Activated CD4-positive, CD25-positive, alpha-beta regulatory T cell treated with anti-CD3 and anti-CD28 coated beads, Interleukin-2, amount 50 U/mL, for 72 hours (primary cell): ENCODE results near the gene ERCC2.
"Not testable (repeated sequence)": the region's sequence is repeated elsewhere in the genome, so short reads cannot be mapped to it uniquely, and the experiment has no call there.

Experiments
- DNase-seq: peaks from one replicate; pipeline ENCODE4 v3.0.0; 2021

ERCC2 gene

DNA sequence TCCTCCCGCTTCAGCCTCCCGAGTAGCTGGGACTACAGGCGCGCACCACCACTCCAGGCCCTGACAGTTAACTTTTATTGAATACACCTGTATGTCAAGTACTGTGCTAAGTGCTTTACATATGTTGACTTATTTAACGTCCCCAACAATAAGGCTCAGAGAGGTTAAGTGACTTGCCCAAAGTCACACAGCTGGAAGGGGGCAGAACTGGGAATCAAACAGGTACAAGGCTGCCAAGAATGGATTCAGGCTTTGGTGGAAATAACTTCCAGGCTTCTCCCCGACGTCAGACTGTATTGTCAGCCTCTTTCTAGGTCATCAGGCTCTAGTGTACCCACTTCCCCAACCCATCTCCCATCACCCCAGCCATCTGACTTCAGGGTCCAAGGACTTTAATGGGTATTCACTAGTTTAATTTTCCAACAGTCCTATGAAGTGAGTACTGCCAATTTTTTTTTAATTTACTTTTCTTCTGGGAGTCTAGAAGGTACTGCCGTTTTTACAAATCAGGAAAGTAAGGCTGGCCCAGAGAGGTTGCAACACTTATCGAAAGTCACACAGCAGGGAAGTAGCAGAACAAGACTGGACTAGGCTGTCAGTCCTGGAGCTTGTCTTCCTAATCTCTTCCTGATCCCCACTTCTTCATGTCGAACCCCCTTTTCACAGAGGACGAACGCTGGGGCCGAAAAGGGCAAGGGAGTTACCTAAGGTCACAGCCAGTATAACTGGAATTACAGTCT lies 42.8 kb downstream of the ERCC2 start:
- no peak for DNase-seq

DNA sequence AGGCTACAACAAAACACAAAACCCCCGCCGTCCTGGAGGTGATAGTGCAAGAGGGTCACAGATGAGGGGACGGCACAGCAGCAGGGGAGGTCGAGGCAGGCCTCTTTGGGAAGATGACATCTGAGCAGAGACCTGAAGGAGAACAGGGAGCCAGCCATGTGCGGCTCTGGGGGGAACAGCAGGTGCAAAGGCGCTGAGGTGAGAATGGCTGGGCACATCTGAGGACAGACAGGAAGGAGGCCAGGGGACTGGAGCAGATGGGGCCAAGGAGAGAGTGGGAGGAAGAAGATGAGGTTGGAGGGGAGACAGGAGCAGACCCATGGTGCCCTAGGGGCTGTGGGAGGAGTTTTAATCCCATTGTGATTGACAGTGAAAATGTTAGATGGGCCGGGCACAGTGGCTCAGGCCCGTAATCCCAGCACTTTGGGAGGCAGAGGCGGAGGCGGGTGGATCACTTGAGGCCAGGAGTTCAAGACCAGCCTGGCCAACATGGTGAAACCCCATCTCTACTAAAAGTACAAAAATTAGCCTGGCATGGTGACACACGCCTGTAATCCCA lies 45.9 kb downstream of the ERCC2 start:
- no peak for DNase-seq

DNA sequence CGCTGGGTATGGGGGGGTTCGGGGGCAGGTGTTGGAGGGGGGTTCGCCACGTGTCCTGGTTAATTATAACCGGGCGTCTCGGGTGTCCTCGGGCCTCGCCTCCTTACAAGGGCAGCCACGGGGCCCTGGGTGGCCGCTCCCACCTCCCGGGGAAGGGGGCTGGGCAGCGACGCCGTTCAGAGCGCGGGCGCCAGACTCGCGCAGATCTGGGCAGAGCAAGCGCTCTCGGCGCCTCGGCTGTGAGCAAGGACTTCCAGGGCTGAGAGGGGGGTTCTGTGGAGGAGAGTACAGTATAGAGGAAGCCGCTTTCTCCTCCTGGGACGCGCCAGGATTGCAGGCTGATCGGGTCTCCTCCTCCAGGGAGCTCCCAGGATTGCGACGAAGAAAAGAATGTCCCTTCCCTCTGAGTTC lies 46.7 kb downstream of the ERCC2 start:
- no peak for DNase-seq

DNA sequence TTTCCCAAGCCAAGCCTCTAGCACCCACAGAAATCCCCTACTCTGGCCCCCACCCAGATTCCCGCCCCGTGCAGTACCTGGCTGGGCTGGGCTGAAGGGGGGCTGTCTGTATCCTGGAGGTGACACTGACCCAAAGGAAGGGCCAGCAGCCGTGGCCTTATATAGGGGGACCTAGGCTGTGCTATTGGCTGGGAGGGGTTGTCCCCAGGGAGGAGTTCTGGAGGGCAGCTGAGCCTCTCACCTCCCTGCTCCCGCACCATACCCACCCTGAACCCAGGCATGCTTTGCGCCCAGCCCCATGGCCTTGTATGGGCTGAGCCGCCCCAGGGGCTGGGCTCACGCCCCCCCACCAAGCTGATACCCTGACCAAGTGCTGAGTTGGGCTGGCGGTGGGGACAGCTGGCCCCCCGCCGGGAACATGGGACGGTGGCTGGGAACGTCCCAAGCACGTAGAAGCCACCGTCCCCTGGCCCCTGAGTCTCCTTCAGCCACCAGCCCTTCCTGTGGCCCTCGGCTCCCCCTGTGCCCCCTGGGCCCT lies 47.6 kb downstream of the ERCC2 start, which contains the start of gene CKM:
TSS of gene CKM (minus strand) at position 132 of the 538 bp plus-strand sequence. CDS start 3,162 bp downstream, outside the sequence.
- DNase-seq: no peak

DNA sequence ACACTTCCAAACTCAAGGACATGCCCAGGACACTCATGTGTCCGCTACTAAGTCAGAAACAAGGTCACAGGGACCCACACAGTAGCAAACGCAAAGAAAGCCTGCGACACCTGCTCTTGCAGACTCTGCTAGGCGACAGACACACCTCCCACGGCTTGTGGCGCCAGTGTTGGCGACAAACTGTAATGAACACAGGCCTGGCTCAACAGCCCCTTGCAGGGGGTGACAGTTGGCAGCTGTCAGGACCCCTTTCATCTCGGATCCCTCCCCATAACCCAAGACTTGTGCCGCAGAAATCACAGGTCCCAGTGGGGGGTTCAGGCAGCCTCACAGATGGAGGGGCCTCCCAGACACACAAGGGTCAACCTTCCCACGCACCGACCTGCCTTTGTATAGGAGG lies 48.1 kb downstream of the ERCC2 start:
- no peak for DNase-seq

DNA sequence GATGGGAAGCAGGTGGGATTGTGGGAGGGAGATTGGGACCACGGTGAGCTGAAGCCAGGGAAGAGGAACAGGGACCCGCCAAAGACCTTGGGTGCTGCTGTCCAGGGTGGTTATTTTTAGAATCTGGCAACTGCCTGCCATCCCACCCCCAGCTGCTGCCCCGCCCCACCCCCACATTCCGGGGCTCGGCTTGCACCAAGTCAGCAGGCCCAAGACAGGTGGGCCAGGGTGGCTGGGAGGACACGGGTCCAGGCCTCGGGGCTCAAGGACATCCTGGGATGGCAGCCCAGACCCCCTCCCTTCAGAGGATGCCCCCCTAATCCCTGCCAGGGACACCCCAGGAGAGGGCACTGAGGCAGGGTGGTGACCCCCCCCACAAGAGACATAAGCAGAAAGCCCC lies 48.5 kb downstream of the ERCC2 start:
- no peak for DNase-seq

DNA sequence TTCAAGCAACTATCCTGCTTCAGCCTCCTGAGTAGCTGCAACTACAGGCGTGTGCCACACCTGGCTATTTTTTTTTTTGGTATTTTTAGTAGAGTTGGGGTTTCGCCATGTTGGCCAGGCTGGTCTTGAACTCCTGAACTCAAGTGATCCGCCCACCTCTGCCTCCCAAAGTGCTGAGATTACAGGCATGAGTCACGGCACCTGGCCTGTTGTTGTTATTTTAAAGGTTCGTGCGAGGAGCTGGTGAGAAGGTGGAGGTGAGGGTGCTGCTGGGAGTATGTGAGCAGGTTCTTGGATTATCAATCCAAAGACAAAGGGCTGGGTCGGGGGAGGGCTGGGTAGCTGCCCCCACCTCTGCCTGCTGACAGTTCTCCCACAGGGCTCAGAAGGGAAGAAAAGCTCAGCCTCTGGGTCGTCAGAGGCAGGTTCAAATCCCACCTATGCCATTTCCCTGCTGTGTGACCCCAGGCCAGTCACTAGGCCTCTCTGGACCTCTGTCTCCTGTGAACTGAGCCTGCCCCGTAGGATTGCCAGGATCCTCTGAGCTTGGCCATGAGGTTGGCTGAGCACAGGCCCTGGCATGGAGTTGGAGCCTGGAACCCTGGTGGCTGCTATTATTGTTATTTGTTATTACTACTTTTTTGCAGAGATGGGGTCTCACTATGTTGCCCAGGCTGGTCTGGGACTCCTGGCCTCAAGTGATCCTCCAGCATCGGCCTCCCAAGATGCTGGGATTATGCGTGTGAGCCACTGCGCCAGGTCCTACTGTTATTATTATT lies 49.2 kb downstream of the ERCC2 start:
- DNase-seq: no peak

DNA sequence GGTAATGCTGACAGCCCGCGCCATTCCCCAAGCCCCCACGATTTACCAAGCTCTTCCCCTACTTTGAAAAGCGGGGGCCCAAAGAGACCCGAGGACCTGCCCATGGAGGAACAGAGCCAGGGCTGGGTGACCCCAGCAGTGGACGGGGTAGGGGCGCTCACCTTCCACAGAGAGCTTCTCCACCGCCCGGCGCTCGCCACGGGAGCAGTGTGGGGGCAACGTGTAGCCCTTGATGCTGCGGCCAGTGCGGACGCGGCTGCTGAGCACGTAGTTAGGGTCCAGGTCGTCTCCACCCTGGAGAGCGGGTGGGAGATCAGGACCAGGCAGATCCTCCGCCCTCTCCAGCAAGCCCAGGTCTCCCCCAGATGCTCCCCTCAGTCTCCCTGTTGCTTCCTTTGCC lies 55.1 kb downstream of the ERCC2 start:
- DNase-seq: no peak

DNA sequence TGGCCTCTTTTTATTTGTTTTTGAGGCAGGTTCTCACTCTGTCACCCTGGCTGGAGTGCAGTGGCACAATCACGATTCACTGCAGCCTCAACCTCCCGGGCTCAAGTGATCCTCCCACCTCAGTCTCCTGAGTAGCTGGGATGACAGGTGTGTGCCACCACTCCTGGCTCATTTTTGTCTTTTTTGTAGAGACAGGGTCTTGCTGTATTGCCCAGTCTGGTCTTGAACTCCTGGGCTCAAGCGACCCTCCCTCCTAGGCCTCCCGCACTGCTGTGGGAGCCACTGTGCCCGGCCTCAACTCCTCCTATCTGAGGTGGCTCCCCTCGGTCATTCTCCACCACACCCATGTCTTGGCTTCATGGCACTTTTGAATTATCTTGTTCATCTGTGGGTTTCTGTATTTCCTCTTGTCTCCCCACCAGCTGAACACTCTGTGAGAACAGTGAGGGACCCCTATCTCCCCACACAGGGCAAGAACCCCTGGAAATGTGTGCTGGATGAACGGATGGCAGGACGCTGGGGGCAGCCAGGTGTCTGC lies 55.6 kb downstream of the ERCC2 start:
- no peak for DNase-seq

DNA sequence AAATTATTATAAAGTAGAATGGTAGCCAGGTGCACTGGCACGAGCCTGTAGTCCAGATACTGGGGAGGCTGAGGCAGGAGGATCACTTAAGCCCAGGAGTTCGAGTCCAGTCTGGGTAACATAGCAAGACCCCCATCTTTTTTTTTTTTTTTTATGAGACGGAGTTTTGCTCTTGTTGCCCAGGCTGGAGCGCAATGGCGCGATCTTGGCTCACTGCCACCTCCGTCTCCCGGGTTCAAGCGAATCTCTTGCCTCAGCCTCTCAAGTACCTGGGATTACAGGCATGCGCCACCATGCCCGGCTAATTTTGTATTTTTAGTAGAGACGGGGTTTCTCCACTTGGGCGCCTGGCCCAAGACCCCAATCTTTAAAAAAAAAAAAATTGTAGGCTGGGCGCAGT lies 58.1 kb downstream of the ERCC2 start:
- DNase-seq: not testable (repeated sequence)

DNA sequence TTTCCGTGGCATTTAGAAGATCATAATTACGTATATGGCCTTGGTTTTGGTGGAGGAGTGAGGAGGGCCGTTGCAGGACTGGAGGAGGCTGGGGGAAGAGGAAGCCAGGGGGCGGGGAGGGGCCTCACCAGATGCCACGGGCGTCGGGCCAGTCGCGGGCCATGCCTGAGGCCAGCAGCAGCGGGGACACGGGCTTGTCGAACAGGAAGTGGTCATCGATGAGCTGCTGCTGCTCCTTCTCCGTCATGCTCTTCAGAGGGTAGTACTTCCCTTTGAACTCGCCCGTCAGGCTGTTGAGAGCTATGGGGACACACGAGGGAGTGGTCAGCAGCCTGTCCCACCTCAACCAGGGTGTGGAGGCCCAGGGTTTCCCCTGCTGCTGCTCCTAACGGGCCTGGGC lies 58.8 kb downstream of the ERCC2 start:
- no peak for DNase-seq

DNA sequence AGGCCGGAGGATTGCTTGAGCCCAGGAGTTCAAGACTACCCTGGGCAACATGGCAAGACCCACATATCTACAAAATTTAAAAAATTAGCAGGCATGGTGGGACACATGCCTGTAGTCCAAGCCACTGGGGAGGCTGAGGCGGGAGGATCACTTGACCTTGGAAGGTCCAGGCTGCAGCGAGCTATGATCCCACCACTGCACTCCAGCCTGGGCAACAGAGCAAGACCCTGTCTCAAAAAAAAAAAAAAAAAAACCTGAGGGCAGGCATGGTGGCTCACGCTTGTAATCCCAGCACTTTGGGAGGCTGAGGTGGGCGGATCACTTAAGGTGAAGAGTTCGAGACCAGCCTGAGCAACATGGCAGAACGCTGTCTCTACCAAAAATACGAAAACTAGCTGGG lies 61.1 kb downstream of the ERCC2 start:
- not testable (repeated sequence) for DNase-seq

DNA sequence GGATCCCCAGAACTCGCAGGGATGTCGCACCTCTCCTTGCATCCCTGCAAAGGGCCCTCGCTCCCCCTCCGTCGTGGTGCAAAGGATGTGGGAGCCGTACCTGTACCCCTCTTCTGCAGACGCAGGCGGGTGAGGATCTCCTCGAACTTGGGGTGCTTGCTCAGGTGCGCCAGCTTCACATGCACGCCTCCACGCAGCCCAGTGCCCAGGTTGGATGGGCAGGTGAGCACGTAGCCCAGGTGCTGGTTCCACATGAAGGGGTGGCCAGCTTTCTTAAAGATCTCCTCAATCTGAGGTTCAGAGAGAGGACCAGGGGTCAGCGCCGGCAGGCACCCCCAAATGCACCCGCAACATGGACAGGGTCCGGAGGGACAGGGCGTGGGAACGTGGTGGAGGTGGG lies 63.0 kb downstream of the ERCC2 start:
- DNase-seq: no peak

DNA sequence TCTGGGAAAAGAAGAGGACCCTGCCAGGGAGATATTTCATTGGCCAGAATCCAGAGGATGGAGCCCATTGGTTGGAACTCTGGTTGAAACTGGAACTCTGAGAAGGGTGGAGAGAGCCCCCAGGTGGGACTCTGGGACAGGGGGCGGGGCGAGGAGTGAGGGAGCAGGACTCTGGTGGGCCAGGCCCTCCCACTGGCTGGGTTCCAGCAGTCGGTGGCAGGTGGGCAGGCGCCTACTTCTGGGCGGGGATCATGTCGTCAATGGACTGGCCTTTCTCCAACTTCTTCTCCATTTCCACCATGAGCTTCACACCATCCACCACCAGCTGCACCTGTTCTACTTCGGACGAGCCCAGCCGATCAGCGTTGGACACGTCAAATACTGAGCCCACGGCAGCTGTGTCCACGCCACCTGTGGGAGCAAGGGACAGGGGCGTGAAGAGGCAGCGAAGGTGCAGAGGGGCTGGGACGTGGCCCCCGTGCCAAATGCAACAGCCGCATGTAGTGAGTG lies 63.8 kb downstream of the ERCC2 start:
- DNase-seq: no peak

DNA sequence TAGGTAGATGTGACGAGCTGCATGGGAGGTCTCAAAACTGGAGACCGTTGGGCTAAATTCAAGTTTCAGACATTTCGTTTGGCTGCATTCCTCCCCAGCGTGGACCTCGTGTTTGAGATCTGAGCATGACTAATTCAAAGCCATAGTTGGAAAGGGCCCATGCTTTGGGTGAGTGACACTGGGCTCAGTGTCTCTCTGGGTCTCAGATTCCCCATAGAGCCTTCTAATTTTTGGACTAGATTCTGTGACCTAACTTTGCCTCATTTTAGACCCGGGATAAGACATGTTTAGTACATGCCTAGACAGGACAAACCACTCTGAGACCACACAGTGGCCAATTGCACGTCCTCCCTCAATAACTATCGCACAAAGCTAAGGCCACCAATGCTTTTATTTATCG lies 64.3 kb downstream of the ERCC2 start:
- DNase-seq: no peak

DNA sequence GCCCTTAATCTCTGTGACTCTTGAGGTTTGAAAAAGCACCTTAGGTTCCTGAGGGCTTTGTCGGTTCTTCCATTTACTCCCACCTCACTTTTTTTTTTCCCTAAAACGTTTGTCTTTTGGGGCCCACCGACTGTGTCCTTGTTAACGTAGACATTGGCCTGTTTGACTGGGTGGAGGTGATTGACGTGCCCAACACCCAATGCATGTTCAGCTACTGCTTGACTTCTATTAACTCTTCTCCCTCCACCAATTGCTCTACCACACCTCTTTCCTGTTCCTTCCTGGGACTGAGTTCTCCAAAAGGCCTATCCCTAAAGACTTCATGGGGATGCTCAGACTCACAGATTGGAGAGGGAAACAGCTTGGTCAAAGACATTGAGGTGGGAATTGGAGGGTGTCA lies 65.0 kb downstream of the ERCC2 start:
- no peak for DNase-seq

DNA sequence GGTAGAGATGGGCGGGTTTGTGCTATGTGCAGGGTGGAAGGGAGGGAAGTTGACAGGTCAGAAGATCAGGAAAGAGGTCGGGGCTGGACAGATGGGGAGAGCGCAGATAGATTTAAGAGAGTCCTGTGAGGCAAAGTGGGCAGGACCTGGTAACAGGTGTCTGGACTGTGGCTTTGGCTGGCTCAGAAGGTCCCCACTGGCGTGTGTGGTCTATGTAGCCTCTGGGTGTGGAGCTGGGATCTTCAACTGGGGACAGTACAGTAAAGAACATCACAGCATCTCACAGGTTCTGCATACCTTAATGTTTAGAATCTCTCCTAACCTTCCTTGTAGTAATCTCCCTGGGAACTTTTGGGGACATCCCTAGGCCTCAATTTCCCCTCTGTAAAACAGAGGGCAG lies 65.4 kb downstream of the ERCC2 start:
- DNase-seq: no peak

DNA sequence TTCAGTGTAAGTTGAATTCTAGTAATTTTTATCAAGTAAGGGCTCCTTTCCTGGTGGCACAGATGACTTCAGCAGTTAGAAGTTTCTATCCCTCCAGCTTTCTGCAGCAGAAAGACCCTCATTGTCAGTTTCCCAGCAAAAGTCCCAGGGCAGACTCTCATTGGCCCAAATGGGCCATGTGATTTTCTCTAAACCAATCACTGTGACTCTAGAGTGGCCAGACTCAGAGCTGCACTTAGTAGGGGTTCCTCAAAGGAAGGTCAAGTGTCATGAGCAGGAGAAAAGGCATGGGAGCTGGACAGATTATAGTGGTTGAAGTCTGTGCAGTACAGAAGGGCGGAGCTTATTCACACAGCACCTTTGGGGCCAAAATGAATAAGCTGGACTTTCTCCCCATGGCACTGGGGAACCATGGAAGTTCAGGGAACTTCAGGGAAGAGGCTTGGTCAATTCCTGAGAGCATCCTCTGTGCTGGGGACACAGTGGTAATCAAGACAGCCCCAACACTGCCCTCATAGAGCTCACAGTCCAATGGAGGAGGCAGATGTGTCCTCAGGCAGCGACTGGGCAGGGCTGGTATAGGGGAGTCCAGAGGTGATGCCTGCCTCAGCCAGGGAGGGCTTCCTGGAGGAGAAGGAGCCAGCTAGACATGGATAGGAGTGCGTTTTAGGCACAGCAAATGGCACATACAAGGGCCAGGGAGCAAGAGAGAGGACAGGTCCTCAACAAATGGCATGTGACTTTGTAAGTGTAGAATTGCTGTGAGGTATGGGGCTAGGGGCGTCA lies 66.0 kb downstream of the ERCC2 start:
- DNase-seq: no peak

DNA sequence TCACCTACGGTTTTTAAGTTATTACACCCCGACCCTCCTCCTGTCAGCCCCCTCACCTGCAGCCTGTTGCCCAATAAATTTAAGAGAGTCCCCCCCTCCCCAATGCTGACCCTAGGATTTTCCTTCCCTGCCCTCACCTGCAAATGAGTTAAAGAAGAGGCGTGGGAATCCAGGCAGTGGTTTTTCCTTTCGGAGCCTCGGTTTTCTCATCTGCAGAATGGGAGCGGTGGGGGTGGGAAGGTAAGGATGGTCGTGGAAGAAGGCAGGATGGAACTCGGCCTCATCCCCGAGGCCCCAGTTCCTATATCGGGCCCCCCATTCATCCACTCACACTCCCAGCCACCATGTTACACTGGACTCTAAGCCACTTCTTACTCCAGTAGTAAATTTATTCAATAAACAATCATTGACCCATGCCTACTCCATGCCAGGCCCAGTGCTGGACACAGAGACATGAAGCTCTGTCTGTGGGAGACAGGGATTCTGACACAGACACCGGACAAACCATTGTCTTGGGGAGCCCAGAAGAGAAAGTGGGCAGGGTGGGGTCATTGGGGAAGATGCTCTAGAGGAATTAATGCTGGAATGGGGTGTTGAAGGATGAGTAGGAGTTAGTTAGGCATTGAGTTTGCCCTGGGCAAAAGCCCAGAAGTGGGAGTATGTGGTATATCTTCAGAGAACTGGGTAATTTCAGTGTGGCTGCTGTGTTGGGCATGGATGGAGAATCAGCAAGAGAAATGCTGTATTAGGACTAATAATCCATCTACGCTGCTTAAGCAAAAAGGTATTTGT lies 66.9 kb downstream of the ERCC2 start:
- DNase-seq: no peak

DNA sequence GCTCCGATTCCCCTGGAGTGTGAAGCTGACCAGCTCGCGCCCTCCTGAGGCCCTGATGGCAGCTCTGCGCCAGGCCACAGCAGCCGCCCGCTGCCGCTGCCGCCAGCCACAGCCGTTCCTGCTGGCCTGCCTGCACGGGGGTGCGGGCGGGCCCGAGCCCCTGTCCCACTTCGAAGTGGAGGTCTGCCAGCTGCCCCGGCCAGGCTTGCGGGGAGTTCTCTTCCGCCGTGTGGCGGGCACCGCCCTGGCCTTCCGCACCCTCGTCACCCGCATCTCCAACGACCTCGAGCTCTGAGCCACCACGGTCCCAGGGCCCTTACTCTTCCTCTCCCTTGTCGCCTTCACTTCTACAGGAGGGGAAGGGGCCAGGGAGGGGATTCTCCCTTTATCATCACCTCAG lies 68.0 kb downstream of the ERCC2 start:
- no peak for DNase-seq
